Left lung (tissue), 10 donors: Measurements from ENCODE around the gene OR5D18. TPM values are rescaled to one million over a fixed set of nuclear protein-coding genes. Genes with fewer than 3 reads are reported as not detected.
"Not testable (repeated sequence)": the region's sequence is repeated elsewhere in the genome, so short reads cannot be mapped to it uniquely, and the experiment has no call there.

Experiments used
- ATAC-seq: fragments of 200-7000 bp; cut with Tn5 transposase; one replicate; pipeline ENCODE4 v1.9.1; 2020; ENCODE audit warnings: moderate library complexity
- DNase-seq, 4 donors: peaks; one replicate each; pipeline ENCODE4 v3.0.0-alpha.2; 2013 to 2020
- H3K27ac ChIP-seq, 2 donors: fragments of 200-600 bp; sonication (generic) in 1 of 2; one replicate each; pipeline versions ENCODE4 v1.5.0 to v1.8.0; 2020 to 2021
- H3K27me3 ChIP-seq, 2 donors: fragments of 200-600 bp; sonication (generic) in 1 of 2; one replicate each; pipeline versions ENCODE4 v1.5.0 to v1.8.0; 2020 to 2021
- H3K36me3 ChIP-seq, 2 donors: fragments of 200-600 bp; sonication (generic) in 1 of 2; one replicate each; pipeline versions ENCODE4 v1.5.0 to v1.8.0; 2020 to 2021
- H3K4me1 ChIP-seq, 2 donors: fragments of 200-600 bp; one replicate each; pipeline ENCODE4 v1.8.0; 2021
- H3K4me3 ChIP-seq, 2 donors: fragments of 200-600 bp; sonication (generic) in 1 of 2; one replicate each; pipeline versions ENCODE4 v1.5.0 to v1.8.0; 2020 to 2021; ENCODE audit warnings: mild to moderate bottlenecking in 1 of 2
- H3K9me3 ChIP-seq, 2 donors: fragments of 200-600 bp; sonication (generic) in 1 of 2; one replicate each; pipeline versions ENCODE4 v1.5.0 to v1.8.0; 2020 to 2021
- intact Hi-C, 2 donors: fragments of 100-400 bp; cut with DNase I; formaldehyde crosslinking; loops; one replicate each; pipeline versions ENCODE4 v1.11.2 to v1.14.2; 2022
- polyA plus RNA-seq, 6 donors: library from polyadenylated mRNA; unstranded; fragments of 120-200 nt; gene quantifications; one replicate each; pipeline ENCODE4 v1.2.1, GENCODE V29; 2013; ENCODE audit not compliant: insufficient read length in 6 of 6
- total RNA-seq, 2 donors: library from RNA; stranded (reverse); fragmentation: NEBNext Ultra II Directional; extraction: Animal tissue kit (Norgen Biotek cat#: 25700); gene quantifications; one replicate each; pipeline ENCODE4 v1.2.1, GENCODE V29; 2021
- TF ChIP-seq, protein P1 (sequence below), 2 donors: fragments of 200-600 bp; sonication (generic) in 1 of 2; IDR thresholded peaks; one replicate each; pipeline versions ENCODE4 v1.5.0 to v1.8.0; 2021; ENCODE audit warnings: antibody characterized with exemption in 2 of 2
- donor health status: DM: no; HTN: yes; CAD: no.
- donor health status: DM: no; HTN: no; CAD: no.

Gene OR5D18
- total and polyA plus RNA-seq, 8 donors: not detected

DNA sequence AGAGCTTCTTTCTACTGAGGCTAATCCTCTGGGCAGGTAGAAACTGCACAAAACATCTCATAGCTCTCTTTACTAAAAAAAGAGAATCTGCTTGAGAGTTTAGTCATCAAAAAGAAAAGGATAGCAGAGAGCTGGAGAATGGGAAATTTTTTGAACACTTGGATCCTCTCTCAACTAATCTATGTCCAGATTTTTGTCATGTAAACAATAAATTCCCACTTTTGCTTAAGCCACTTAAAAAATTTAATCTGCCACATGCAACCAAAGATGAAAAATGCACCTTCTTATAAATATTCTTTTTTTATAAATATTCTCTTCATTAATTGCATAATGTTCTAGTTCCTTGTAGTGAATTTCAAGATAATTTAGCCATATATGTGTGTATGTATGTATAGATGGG, 29.6 kb downstream of the OR5D18 start:
- no peak for DNase-seq
- intact Hi-C loops: no loop called here
- no peak for ATAC-seq
- Histone ChIP-seq H3K36me3 (no peaks in the 10 kb centered on the region), H3K4me3 (no peak overlapping the region), H3K27me3 (no peaks in the 10 kb centered on the region), H3K4me1 (no peaks in the 10 kb centered on the region), H3K27ac (no peak overlapping the region), H3K9me3 (peaks cover 0 to 3% of the 10 kb centered on the region in 2 donors)
- TF ChIP-seq, protein P1, sequence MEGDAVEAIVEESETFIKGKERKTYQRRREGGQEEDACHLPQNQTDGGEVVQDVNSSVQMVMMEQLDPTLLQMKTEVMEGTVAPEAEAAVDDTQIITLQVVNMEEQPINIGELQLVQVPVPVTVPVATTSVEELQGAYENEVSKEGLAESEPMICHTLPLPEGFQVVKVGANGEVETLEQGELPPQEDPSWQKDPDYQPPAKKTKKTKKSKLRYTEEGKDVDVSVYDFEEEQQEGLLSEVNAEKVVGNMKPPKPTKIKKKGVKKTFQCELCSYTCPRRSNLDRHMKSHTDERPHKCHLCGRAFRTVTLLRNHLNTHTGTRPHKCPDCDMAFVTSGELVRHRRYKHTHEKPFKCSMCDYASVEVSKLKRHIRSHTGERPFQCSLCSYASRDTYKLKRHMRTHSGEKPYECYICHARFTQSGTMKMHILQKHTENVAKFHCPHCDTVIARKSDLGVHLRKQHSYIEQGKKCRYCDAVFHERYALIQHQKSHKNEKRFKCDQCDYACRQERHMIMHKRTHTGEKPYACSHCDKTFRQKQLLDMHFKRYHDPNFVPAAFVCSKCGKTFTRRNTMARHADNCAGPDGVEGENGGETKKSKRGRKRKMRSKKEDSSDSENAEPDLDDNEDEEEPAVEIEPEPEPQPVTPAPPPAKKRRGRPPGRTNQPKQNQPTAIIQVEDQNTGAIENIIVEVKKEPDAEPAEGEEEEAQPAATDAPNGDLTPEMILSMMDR (IDR thresholded peaks at IDR 0.05): no peak

DNA sequence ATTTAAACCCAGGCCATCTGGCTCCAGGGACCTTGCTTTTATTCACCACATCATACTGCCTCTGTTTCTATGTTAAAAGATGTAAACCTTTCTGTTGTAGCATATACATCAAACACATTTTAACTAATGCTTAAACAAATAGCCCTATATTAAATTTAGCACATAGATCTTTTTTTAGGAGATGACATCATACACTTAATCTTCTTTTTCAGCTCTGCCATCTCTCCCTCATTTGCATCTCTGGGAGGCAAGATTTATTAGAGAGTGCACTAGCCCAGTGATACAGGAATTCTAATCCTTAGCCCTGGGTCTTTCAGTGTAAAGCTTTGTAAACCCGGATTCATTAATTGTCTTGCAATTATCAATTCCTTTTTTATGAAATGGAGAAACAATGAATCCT, 32.7 kb downstream of the OR5D18 start:
- H3K27me3 ChIP-seq: no peaks in the 10 kb centered on the region
- no peak for DNase-seq
- no peaks in the 10 kb centered on the region for H3K9me3 ChIP-seq
- no peaks in the 10 kb centered on the region for H3K36me3 ChIP-seq
- TF ChIP-seq, protein P1 (IDR thresholded peaks at IDR 0.05): no peak
- ATAC-seq: no peak
- intact Hi-C loops: no loop called here
- H3K4me1 ChIP-seq: no peaks in the 10 kb centered on the region
- no peak overlapping the region for H3K4me3 ChIP-seq
- H3K27ac ChIP-seq: no peak overlapping the region

DNA sequence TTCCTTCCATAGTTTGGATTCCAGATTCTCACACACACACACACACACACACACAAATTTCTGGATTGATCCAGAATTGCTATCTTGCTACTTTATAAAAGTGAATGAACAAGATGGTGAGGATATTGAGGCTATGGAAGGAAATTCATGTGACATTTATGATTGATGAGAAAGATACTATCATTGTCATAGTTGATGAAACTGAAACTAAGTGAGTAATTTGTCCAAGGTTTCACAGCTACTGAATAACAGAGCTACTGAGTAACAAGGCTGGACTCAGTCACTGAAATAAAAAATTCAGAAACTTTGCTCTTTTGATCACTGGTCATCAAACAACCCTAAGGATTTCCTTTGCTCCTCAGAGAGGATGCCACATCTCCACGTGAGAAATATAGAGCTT, 35.3 kb downstream of the OR5D18 start:
- intact Hi-C loops: no loop called here
- Histone ChIP-seq H3K4me3 (no peak overlapping the region), H3K27ac (no peak overlapping the region), H3K4me1 (no peaks in the 10 kb centered on the region), H3K27me3 (no peaks in the 10 kb centered on the region), H3K36me3 (no peaks in the 10 kb centered on the region), H3K9me3 (no peaks in the 10 kb centered on the region)
- no peak for ATAC-seq
- no peak for DNase-seq
- TF ChIP-seq, protein P1 (IDR thresholded peaks at IDR 0.05): no peak

DNA sequence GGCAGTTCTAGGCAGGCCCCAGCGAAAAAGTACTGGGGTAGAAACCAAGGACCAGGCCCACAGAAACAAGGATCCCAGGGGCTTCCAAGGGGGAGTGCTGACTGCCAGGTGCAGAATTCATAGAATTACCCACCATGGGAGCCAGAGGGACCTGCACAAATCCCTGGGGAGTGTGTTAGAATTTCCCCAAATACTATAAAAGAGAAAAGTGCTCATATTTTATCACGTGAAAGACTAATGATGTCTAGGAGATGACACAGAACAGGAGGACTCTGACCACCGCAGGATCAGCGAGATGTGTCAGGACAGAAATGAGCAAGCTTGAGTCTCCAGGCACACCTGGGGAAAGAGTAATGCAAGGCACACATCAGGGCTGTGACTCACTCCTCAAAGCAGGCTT, 47.9 kb downstream of the OR5D18 start:
- intact Hi-C loops, H3K9me3 ChIP-seq, ATAC-seq, H3K4me3 ChIP-seq, H3K27me3 ChIP-seq, H3K4me1 ChIP-seq, H3K36me3 ChIP-seq, H3K27ac ChIP-seq, DNase-seq: not testable (repeated sequence)

Other genes with a start within 250 kb of the OR5D18 start
- gene OR4C16, start 247.5 kb upstream of the OR5D18 start, total RNA-seq: not detected
- gene OR4C16, start 247.5 kb upstream of the OR5D18 start, polyA plus RNA-seq: not detected
- gene OR4C11, start 212.0 kb upstream of the OR5D18 start, total RNA-seq: not detected
- not detected for gene OR4C11, start 212.0 kb upstream of the OR5D18 start, polyA plus RNA-seq
- gene OR4P4, start 184.5 kb upstream of the OR5D18 start, total RNA-seq: not detected
- under 1 TPM in 3 of 6 donors, not detected in 3; 0.07 to 0.13 (median 0.11) TPM for gene OR4P4, start 184.5 kb upstream of the OR5D18 start, polyA plus RNA-seq
- gene OR4S2, start 171.3 kb upstream of the OR5D18 start, total RNA-seq: not detected
- gene OR4S2, start 171.3 kb upstream of the OR5D18 start, polyA plus RNA-seq: not detected
- gene OR4C6, start 157.4 kb upstream of the OR5D18 start, total RNA-seq: not detected
- not detected for gene OR4C6, start 157.4 kb upstream of the OR5D18 start, polyA plus RNA-seq
- gene OR5D13, start 46.2 kb upstream of the OR5D18 start, total RNA-seq: not detected
- not detected for gene OR5D13, start 46.2 kb upstream of the OR5D18 start, polyA plus RNA-seq
- gene OR5D14, start 24.1 kb upstream of the OR5D18 start, total RNA-seq: not detected
- not detected for gene OR5D14, start 24.1 kb upstream of the OR5D18 start, polyA plus RNA-seq
- not detected for gene OR5L1, start 8.3 kb upstream of the OR5D18 start, total RNA-seq
- gene OR5L1, start 8.3 kb upstream of the OR5D18 start, polyA plus RNA-seq: not detected
- not detected for gene OR5L2, start 7.6 kb downstream of the OR5D18 start, total RNA-seq
- not detected for gene OR5L2, start 7.6 kb downstream of the OR5D18 start, polyA plus RNA-seq
- not detected for gene OR5D16, start 19.1 kb downstream of the OR5D18 start, total RNA-seq
- not detected for gene OR5D16, start 19.1 kb downstream of the OR5D18 start, polyA plus RNA-seq
- not detected for gene TRIM51, start 63.7 kb downstream of the OR5D18 start, total RNA-seq
- gene TRIM51, start 63.7 kb downstream of the OR5D18 start, polyA plus RNA-seq: not detected
- not detected for gene OR5W2, start 95.0 kb downstream of the OR5D18 start, total RNA-seq
- gene OR5W2, start 95.0 kb downstream of the OR5D18 start, polyA plus RNA-seq: not detected
- not detected for gene OR5I1, start 116.8 kb downstream of the OR5D18 start, total RNA-seq
- not detected for gene OR5I1, start 116.8 kb downstream of the OR5D18 start, polyA plus RNA-seq
- not detected for gene OR10AG1, start 150.3 kb downstream of the OR5D18 start, total RNA-seq
- gene OR10AG1, start 150.3 kb downstream of the OR5D18 start, polyA plus RNA-seq: not detected
- gene OR5F1, start 175.0 kb downstream of the OR5D18 start, total RNA-seq: not detected
- not detected for gene OR5F1, start 175.0 kb downstream of the OR5D18 start, polyA plus RNA-seq
- not detected for gene OR5AS1, start 208.0 kb downstream of the OR5D18 start, total RNA-seq
- under 1 TPM; 0.04 to 0.14 (median 0.07) TPM for gene OR5AS1, start 208.0 kb downstream of the OR5D18 start, polyA plus RNA-seq